Liver (tissue), 3 donors: ENCODE results near the gene TTC28.

ENCODE experiments used
- FOXA1 ChIP-seq: IDR thresholded peaks from 2 replicates; pipeline ENCODE4 v1.6.1; 2016; ENCODE audit warnings: antibody characterized with exemption
- JUND ChIP-seq, 2 donors: IDR thresholded peaks; 2 replicates each; pipeline ENCODE4 v1.6.1; 2016; ENCODE audit warnings: antibody characterized with exemption in 2 of 2
- TAF1 ChIP-seq: conservative IDR thresholded peaks from 2 replicates; pipeline ENCODE4 v1.6.1; 2016; ENCODE audit warnings: antibody characterized with exemption, mild to moderate bottlenecking
- TF ChIP-seq, protein P1 (sequence below): fragments of 150-350 bp; IDR thresholded peaks from 2 replicates; pipeline ENCODE4 v1.5.1; 2017; ENCODE audit warnings: improper control_type of control experiment, low read depth, low read length; ENCODE audit not compliant: missing input control
- TF ChIP-seq, protein P2 (sequence below): IDR thresholded peaks from 2 replicates; pipeline ENCODE4 v1.6.1; 2016; ENCODE audit warnings: antibody characterized with exemption, mild to moderate bottlenecking
- TF ChIP-seq, protein P3 (sequence below): IDR thresholded peaks from 2 replicates; pipeline ENCODE4 v1.6.1; 2016; ENCODE audit warnings: antibody characterized with exemption
- TF ChIP-seq, protein P4 (sequence below): IDR thresholded peaks from 2 replicates; pipeline ENCODE4 v1.6.1; 2016; ENCODE audit warnings: antibody characterized with exemption
- donor health status: healthy.
- donor health status: healthy.

DNA sequence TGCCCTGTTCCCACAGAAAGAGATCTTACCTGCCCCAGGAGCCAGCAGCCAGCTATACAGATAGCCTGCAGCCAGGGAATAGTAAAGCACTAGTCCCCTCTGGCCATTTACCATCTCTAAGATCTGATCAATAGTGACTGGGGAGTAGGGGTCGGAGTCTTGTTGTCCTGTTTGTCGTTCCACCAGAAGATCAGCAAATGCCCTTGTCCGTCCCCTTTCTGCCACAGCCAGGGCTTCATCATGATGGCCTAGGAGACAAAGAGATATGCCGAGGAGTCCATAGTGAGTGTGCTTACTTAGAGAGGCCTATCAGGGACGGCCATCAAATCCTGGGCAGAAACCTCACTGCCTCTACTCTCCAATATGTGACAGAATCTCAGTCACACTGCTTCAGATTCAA lies 583.5 kb downstream of the TTC28 start:
- TF ChIP-seq, protein P1, sequence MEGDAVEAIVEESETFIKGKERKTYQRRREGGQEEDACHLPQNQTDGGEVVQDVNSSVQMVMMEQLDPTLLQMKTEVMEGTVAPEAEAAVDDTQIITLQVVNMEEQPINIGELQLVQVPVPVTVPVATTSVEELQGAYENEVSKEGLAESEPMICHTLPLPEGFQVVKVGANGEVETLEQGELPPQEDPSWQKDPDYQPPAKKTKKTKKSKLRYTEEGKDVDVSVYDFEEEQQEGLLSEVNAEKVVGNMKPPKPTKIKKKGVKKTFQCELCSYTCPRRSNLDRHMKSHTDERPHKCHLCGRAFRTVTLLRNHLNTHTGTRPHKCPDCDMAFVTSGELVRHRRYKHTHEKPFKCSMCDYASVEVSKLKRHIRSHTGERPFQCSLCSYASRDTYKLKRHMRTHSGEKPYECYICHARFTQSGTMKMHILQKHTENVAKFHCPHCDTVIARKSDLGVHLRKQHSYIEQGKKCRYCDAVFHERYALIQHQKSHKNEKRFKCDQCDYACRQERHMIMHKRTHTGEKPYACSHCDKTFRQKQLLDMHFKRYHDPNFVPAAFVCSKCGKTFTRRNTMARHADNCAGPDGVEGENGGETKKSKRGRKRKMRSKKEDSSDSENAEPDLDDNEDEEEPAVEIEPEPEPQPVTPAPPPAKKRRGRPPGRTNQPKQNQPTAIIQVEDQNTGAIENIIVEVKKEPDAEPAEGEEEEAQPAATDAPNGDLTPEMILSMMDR, result no peak
- TF ChIP-seq TAF1 (no peak), JUND (IDR thresholded peaks at IDR 0.05) (no peak), FOXA1 (no peak)
- TF ChIP-seq, protein P2, sequence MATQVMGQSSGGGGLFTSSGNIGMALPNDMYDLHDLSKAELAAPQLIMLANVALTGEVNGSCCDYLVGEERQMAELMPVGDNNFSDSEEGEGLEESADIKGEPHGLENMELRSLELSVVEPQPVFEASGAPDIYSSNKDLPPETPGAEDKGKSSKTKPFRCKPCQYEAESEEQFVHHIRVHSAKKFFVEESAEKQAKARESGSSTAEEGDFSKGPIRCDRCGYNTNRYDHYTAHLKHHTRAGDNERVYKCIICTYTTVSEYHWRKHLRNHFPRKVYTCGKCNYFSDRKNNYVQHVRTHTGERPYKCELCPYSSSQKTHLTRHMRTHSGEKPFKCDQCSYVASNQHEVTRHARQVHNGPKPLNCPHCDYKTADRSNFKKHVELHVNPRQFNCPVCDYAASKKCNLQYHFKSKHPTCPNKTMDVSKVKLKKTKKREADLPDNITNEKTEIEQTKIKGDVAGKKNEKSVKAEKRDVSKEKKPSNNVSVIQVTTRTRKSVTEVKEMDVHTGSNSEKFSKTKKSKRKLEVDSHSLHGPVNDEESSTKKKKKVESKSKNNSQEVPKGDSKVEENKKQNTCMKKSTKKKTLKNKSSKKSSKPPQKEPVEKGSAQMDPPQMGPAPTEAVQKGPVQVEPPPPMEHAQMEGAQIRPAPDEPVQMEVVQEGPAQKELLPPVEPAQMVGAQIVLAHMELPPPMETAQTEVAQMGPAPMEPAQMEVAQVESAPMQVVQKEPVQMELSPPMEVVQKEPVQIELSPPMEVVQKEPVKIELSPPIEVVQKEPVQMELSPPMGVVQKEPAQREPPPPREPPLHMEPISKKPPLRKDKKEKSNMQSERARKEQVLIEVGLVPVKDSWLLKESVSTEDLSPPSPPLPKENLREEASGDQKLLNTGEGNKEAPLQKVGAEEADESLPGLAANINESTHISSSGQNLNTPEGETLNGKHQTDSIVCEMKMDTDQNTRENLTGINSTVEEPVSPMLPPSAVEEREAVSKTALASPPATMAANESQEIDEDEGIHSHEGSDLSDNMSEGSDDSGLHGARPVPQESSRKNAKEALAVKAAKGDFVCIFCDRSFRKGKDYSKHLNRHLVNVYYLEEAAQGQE, result no peak
- TF ChIP-seq, protein P3, sequence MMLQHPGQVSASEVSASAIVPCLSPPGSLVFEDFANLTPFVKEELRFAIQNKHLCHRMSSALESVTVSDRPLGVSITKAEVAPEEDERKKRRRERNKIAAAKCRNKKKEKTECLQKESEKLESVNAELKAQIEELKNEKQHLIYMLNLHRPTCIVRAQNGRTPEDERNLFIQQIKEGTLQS, result no peak
- TF ChIP-seq, protein P4, sequence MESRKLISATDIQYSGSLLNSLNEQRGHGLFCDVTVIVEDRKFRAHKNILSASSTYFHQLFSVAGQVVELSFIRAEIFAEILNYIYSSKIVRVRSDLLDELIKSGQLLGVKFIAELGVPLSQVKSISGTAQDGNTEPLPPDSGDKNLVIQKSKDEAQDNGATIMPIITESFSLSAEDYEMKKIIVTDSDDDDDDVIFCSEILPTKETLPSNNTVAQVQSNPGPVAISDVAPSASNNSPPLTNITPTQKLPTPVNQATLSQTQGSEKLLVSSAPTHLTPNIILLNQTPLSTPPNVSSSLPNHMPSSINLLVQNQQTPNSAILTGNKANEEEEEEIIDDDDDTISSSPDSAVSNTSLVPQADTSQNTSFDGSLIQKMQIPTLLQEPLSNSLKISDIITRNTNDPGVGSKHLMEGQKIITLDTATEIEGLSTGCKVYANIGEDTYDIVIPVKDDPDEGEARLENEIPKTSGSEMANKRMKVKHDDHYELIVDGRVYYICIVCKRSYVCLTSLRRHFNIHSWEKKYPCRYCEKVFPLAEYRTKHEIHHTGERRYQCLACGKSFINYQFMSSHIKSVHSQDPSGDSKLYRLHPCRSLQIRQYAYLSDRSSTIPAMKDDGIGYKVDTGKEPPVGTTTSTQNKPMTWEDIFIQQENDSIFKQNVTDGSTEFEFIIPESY, result no peak
